NCI-H1092 treated with DMSO at 0.1 percent for 48 hours (cell line): ENCODE measurements around the gene RELA.

Source experiments
- DNase-seq: peaks from one replicate; lab custom pipeline; 2025; lab: John Stamatoyannopoulos, UW

Gene RELA

DNA sequence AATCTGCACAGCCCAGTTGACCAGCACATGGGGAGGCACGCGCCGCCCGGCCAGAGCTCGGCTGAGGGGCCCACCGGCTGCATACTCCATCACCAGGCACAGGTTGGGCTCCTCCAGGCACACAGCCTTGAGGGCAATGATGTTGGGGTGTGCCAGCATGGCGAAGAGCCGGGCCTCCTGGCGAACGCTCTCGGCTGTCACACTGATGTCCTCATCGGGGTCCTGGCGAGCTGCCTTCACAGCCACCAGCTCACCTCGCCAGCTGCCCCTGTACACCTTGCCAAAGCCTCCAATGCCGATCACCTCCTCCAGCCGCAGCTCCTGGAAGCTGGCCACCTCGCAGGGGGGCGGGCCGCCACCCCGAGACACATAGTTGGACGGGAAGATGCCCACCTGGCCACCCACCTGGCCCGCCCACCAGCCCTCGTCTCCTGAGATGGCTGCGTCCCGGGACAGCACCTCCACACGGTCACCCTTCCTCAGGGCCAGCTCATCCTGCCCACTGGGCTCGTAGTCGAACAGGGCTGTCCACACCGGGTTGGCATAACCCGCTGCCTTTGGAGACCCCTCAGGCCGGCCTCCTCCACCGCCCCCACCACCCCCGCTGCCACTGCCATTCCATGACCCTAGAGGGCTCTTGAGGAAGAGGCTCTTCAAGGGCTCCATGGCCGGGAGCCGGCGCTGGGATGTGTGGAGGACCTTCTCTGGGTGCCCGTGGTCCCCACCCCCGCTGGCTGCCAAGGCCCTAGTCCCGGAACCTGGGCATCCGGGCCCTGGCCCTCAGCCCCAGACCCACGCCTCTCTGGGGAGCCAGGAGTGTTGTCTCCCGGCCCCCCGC lies 49.4 kb downstream of the RELA start:
- no peak for DNase-seq

DNA sequence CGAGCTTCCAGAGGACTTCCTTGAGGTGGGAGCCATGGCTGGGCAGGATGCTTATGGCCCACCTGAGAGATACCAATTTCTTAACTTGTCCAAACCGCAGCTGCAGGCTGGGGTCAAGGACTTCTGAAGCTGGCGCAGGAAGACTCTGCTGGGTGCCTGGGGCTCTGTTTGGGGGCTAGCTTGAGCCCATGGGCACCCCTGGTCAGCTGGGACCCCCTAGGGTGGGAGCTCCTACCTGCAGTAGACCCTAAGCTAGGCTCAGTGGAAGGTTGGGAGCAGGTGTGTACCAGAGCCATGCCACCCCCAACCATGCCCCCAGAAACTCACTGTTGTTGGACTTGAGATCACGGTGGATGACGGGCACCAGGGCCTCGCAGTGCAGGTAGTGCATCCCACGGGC lies 50.0 kb downstream of the RELA start:
- no peak for DNase-seq

DNA sequence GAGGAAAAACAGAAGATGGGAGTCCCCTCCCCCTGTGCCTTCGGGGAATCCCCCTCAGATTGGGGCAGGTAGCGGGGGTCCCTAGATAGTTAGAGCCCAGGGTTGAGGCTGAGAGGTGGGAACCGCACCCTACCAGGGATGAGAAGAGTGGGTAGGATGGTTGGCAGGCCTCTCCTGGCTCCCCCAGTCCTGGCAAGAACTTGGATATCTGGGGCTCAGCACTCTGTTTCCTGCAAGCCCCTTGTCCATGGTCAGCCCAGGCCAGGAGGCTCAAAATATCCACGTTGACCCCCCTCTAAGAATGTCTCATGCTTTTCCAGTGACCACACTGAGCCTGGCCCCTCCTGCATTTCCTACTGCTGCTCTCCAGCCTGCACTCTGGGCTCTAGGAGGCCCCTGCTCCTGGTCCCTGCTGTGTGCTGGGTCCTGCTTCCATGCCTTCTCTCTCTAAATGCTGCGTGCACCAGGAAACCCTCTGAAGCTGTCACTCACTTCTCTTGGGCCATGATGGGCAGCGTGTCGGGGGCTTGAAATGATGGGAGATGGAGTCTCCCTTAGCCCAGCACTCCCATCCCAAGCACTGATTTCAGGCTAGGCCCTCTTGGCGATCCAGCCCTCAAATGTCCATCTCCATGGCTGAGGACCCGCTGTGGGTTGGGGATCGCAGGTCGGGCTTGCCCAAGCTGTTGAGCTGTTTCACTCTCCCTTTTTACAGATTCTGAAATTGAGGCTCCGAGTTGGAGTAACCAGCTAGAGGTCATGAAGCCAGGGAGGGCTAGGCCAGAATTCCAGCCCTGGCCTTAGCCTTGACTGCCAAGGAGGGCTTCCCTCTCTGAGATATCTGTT lies 50.7 kb downstream of the RELA start:
- no peak for DNase-seq

DNA sequence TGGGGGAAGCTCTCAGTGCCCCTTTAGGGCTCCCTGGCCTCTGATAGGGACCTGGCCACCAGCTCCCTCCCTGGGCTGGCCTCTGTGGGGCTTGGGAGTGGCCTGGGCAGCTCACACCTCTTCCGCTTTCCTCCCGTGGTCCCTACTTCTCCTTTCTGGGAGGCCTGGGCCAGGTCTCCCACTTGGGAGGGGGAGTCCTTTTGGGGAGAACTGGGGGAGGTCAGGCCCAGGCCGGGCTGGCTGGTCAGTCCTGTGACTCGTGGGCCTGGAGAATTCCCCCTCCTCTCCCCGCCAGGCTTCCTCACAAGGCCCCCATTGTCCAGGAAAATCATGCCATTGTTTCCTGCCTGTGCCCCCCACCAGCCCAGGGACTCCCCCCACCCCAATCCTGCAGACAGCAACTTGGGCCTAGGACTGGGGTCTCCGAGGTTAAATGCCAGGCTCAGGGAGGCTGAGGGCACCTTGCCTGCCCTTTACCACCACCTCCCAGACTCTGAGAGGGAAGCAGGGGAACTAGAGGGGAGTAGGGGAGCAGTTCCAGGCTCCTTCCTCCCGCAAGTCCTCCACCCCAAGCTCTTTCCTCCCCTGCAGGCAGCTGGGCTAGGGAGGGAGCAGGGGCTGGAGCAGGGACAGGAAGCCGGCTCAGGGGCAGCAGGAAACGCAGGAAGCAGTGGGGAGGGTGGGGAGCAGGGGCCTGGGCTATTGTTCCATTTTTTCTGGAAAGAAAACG lies 51.5 kb downstream of the RELA start:
- DNase-seq = no peak

DNA sequence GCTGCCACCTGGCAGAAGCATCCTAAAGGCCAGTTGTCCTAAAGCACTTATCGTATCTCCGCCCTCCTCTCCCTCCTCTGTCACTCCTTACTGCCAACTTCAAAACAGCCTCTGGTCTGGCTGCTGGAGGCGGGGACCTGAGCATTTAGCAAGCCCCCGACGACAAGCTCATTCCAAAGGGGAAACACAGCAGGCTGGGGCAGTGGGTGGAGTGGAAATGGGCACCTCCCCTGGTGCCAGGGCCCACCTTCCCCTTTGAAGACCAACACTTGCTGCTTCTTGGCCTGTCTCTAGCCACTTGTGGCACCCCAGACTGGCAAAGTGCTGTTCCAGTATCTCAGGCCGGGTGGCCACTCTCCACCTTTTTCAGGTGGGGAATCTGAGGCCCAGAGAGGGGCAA lies 52.3 kb downstream of the RELA start:
- DNase-seq = no peak

DNA sequence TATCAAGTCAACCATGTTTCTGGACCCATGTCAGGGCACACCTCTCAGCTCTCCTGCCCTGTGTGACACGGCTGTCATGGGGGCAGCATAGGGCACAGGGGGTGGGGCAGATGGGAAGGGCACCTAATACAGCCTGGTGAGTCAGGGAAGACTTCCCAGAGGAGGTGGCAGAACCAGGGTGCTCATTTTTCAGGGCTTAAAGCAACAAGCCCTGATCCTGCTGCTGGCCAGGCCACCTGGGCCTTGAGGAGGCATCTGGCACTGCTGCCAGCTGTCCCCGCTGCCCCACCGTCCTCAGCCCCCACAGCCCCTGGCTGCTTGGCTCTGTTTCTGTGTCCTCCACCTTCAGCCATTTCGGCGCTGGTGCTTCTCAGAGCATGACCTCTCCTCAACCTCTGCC lies 53.1 kb downstream of the RELA start:
- no peak for DNase-seq

DNA sequence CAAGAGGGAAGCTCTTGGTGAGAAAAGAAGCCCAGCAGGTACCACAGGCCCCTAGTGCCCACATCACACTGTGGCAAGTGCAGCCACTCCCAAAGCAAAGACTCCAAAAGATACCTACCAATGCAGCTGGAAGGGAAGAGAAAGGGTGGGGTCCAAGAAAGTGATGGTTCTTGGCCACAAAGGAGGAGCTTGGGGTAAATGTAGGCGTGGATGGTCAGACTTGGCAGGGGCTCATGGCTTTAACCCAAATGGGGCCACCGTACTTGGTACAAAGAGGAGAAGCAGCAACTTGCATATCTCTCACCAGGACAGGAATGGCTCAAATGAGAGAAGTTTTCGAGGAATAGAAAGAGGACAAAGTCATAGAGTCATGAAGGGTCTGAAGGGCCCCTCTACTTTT lies 53.5 kb downstream of the RELA start:
- no peak for DNase-seq

DNA sequence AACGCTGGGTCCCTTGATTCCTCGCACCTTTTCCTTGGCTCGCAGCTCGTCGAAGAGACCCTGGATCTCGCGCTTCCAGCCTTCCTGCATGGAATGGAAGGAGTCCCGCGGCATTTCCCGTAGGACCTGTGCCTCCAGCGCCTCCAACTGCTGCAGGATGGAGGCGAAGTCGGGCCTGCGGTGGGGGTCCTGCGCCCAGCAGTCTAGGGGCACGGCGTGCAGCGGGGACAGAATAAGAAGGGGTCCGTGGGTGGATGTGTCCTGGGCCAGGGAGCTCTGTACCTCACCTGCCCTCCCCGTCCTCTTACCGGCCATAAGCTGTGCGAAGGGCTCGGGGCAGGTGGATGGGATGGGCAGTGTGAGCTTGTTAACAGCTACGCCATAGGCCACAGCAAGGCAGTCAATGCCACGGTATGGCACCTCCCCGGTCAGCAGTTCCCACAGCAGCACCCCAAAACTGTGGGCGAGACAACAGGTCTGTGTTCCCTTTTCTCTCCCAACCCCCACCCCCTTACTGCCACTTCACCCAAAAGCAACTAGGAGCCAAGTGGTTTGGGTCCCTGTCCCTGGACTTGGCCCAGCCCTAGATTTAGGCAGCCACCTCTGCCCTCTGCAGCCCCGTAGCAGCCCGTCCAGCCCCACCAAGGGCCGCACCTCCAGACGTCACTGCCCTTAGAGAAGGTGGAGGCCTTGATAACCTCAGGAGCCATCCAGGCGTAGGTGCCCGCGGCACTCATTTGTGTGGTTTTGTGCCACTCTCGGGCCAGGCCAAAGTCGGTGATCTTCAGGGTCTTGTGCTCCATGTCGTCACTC lies 54.9 kb downstream of the RELA start:
- no peak for DNase-seq

DNA sequence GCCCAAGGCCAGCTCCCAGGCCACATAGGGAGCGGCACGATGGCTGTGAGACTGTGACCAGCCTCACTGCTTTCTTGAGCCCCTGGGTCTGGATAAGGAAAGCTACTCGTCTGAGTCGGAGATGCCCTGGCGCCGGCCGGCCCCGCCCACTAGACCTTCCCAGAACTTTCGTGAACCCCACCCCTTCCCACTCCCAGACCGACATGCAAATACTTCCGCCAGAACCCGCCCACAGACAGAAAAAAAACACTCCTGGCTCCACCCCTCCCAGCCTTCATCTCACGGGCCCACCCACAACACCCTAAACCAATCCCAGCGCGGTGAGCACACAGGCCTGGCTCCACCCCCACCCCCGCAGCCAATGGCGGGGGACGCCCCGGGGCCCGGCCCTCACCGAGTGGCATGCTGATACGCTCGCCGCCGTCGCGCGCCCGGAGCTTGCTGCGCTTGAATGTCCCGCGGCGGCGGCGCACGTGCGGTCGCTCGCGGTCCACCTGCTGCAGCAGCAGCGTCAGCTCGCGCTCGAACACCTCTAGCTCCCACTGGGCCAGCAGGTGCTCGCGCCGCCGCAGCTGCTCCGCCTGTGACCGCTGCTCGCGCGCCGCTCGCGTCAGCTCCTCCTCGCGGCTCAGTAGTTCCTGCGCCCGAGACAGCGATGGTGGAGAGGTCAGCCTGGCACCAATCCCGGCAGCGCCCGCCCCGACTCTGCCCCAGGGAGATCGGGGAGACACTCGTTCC lies 55.7 kb downstream of the RELA start:
- peak; percentile 89 for DNase-seq

DNA sequence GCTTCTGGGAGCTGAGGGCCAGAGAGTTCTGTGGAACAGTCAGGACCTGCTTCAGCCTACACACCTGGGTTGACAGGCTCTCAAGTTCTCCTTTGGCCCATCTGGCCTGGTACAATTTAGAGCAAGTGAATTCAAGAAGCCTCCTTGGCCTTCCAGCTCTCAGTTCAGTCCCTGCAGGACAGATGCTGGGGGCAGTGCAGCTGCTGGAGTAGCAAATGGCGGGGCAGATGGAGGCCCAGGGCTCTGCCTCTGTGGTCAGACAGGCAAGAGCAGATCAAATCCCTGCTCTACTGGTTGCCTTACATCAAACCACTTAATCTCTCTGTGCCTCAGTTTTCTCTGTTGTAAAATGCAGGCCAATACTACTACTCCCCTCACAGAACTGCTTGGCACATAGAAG lies 58.5 kb downstream of the RELA start:
- no peak for DNase-seq
